ENCODE measurements around the gene HIF3A. TPM values are rescaled to one million over a fixed set of nuclear protein-coding genes. Genes with fewer than 3 reads are reported as not detected.
A peak's percentile ranks its signal among the peaks of the same experiment; 100 is the strongest.
"Not testable (repeated sequence)": the region's sequence is repeated elsewhere in the genome, so short reads cannot be mapped to it uniquely, and the experiment has no call there.

HIF3A gene
- total RNA-seq, 3 donors from 2014 or later (not counting 1 experiment from before 2014, with no cell fraction given), result not detected

- peaks cover 5% of the 10 kb centered on the region for H3K27me3 ChIP-seq (ENCODE audit: control insufficient read depth, insufficient read depth, low read length)
- ATAC-seq, result no peak
- WGBS (ENCODE audit: insufficient coverage), result 47% methylated on average over 4 of the region's 4 CpGs
- Mint-ChIP-seq H3K4me1 (peaks cover 0 to 5% of the 10 kb centered on the region in 2 donors), H3K36me3 (no peaks in the 10 kb centered on the region), H3K27me3 (ENCODE audit: low read depth in 2 of 2) (peaks cover 57 to 72% of the 10 kb centered on the region in 2 donors), H3K9me3 (no peaks in the 10 kb centered on the region), H3K4me3 (no peak overlapping the region), H3K27ac (no peak overlapping the region)
- no peak for DNase-seq
- no peak overlapping the region for H3K27ac ChIP-seq (ENCODE audit: low read length)
- intact Hi-C loops (cut with micrococcal nuclease), result no loop called here
- H3K36me3 ChIP-seq (ENCODE audit: control insufficient read depth, insufficient read depth, low read length), result no peaks in the 10 kb centered on the region
- H3K4me3 ChIP-seq (ENCODE audit: low read length), result no peak overlapping the region
- H3K9me3 ChIP-seq (ENCODE audit: control insufficient read depth, insufficient read depth, low read length), result no peaks in the 10 kb centered on the region
- H3K4me1 ChIP-seq (ENCODE audit: control insufficient read depth, insufficient read depth, low read length), result no peaks in the 10 kb centered on the region
- TF ChIP-seq CTCF (IDR thresholded peaks at IDR 0.05), result no peak
Observed at GRCh38 chr19:46254776-46255175, 42.1 kb upstream of the HIF3A start.

GRCh38 chr19:46256855-46257254 lies 40.0 kb upstream of the HIF3A start:
- TF ChIP-seq CTCF (IDR thresholded peaks at IDR 0.05), result no peak
- Mint-ChIP-seq H3K27ac (no peak overlapping the region), H3K9me3 (no peaks in the 10 kb centered on the region), H3K4me3 (no peak overlapping the region), H3K36me3 (no peaks in the 10 kb centered on the region), H3K4me1 (peaks cover 0 to 5% of the 10 kb centered on the region in 2 donors), H3K27me3 (ENCODE audit: low read depth in 2 of 2) (peaks cover 61 to 71% of the 10 kb centered on the region in 2 donors)
- no peak for ATAC-seq
- WGBS (ENCODE audit: insufficient coverage), result 77% methylated on average over 8 of the region's 8 CpGs
- no peak overlapping the region for H3K4me3 ChIP-seq (ENCODE audit: low read length)
- no peaks in the 10 kb centered on the region for H3K9me3 ChIP-seq (ENCODE audit: control insufficient read depth, insufficient read depth, low read length)
- no peaks in the 10 kb centered on the region for H3K4me1 ChIP-seq (ENCODE audit: control insufficient read depth, insufficient read depth, low read length)
- no peak overlapping the region for H3K27ac ChIP-seq (ENCODE audit: low read length)
- no peaks in the 10 kb centered on the region for H3K36me3 ChIP-seq (ENCODE audit: control insufficient read depth, insufficient read depth, low read length)
- peaks cover 5% of the 10 kb centered on the region for H3K27me3 ChIP-seq (ENCODE audit: control insufficient read depth, insufficient read depth, low read length)
- no peak for DNase-seq
- intact Hi-C loops (cut with micrococcal nuclease), result no loop called here

- H3K9me3 ChIP-seq (ENCODE audit: control insufficient read depth, insufficient read depth, low read length); H3K27me3 ChIP-seq (ENCODE audit: control insufficient read depth, insufficient read depth, low read length); ATAC-seq: not testable (repeated sequence)
Observed at GRCh38 chr19:46261501-46261900, 35.3 kb upstream of the HIF3A start.

GRCh38 chr19:46262684-46263296 lies 34.1 kb upstream of the HIF3A start:
- not testable (repeated sequence) for H3K36me3 Mint-ChIP-seq; H3K36me3 ChIP-seq (ENCODE audit: control insufficient read depth, insufficient read depth, low read length); H3K27ac ChIP-seq (ENCODE audit: low read length); H3K4me3 ChIP-seq (ENCODE audit: low read length); H3K9me3 ChIP-seq (ENCODE audit: control insufficient read depth, insufficient read depth, low read length); H3K9me3 Mint-ChIP-seq
- H3K27me3 ChIP-seq (ENCODE audit: control insufficient read depth, insufficient read depth, low read length), result peaks cover 13% of the 10 kb centered on the region
- peak; percentile 86 to 96 (median 90) for ATAC-seq
- peaks cover 49 to 52% of the 10 kb centered on the region in 2 donors for H3K27me3 Mint-ChIP-seq (ENCODE audit: low read depth in 2 of 2)
- intact Hi-C loops (cut with micrococcal nuclease), result loop anchor here (5.0 to 10.0 kb wide), 2 partner anchors 35 to 398 kb away; partner anchors contain the start of genes FOXA3, IGFL1 and SYMPK
- peak overlapping the region; percentile 81 for H3K4me3 Mint-ChIP-seq
- H3K4me1 Mint-ChIP-seq, result peaks cover 10 to 20% of the 10 kb centered on the region in 2 donors
- peaks cover 28% of the 10 kb centered on the region for H3K4me1 ChIP-seq (ENCODE audit: control insufficient read depth, insufficient read depth, low read length)
- peak; percentile 54 to 82 for DNase-seq
- WGBS (ENCODE audit: insufficient coverage), result 18% methylated on average over 8 of the region's 11 CpGs
- H3K27ac Mint-ChIP-seq, result peak overlapping the region; percentile 83 to 87

More at GRCh38 chr19:46261501-46261900, 35.3 kb upstream of the HIF3A start:
- not testable (repeated sequence) for H3K27ac Mint-ChIP-seq; H3K9me3 Mint-ChIP-seq; H3K36me3 ChIP-seq (ENCODE audit: control insufficient read depth, insufficient read depth, low read length); H3K4me3 ChIP-seq (ENCODE audit: low read length); H3K4me3 Mint-ChIP-seq; DNase-seq; H3K36me3 Mint-ChIP-seq; H3K27ac ChIP-seq (ENCODE audit: low read length)
- intact Hi-C loops (cut with micrococcal nuclease), result loop anchor here (5.0 to 10.0 kb wide), 2 partner anchors 34 to 397 kb away; partner anchors contain the start of genes FOXA3, IGFL1 and SYMPK
- H3K4me1 Mint-ChIP-seq, result peaks cover 10 to 20% of the 10 kb centered on the region in 2 donors
- peaks cover 48 to 50% of the 10 kb centered on the region in 2 donors for H3K27me3 Mint-ChIP-seq (ENCODE audit: low read depth in 2 of 2)
- WGBS (ENCODE audit: insufficient coverage), result 87% methylated on average over 6 of the region's 7 CpGs
- H3K4me1 ChIP-seq (ENCODE audit: control insufficient read depth, insufficient read depth, low read length), result peaks cover 28% of the 10 kb centered on the region

GRCh38 chr19:46264801-46265200 lies 32.0 kb upstream of the HIF3A start:
- peaks cover 50 to 52% of the 10 kb centered on the region in 2 donors for H3K27me3 Mint-ChIP-seq (ENCODE audit: low read depth in 2 of 2)

More at GRCh38 chr19:46264801-46265200, 32.0 kb upstream of the HIF3A start:
- WGBS (ENCODE audit: insufficient coverage), result 90% methylated on average over 4 of the region's 5 CpGs
- H3K27ac Mint-ChIP-seq; ATAC-seq; H3K9me3 ChIP-seq (ENCODE audit: control insufficient read depth, insufficient read depth, low read length); H3K9me3 Mint-ChIP-seq; H3K36me3 Mint-ChIP-seq; H3K36me3 ChIP-seq (ENCODE audit: control insufficient read depth, insufficient read depth, low read length); H3K4me3 ChIP-seq (ENCODE audit: low read length); DNase-seq; H3K4me3 Mint-ChIP-seq; H3K27ac ChIP-seq (ENCODE audit: low read length): not testable (repeated sequence)
- Histone ChIP-seq H3K4me1 (ENCODE audit: control insufficient read depth, insufficient read depth, low read length) (peaks cover 32% of the 10 kb centered on the region), H3K27me3 (ENCODE audit: control insufficient read depth, insufficient read depth, low read length) (peaks cover 18% of the 10 kb centered on the region)
- intact Hi-C loops (cut with micrococcal nuclease), result loop anchor here (1.0 to 10.0 kb wide), 5 partner anchors 38 to 400 kb away; partner anchors contain the start of genes FOXA3, IGFL1 and SYMPK
- H3K4me1 Mint-ChIP-seq, result peaks cover 22 to 35% of the 10 kb centered on the region in 2 donors

All from natural killer cell (primary cell).